ENCODE results near the gene CGB2. TPM values are rescaled to one million over a fixed set of nuclear protein-coding genes. Genes with fewer than 3 reads are reported as not detected.

CGB2 gene
- total RNA-seq, 4 donors from 2014 or later, result not detected

GRCh38 chr19:48999481-49000325 is 32.0 kb upstream of the CGB2 start:
- no peaks in the 10 kb centered on the region for H3K9me3 ChIP-seq
- TF ChIP-seq POLR2A (IDR thresholded peaks at IDR 0.05), result no peak
- peak; percentile 18 to 67 (median 64) for TF ChIP-seq CTCF (IDR thresholded peaks at IDR 0.05)
- peak; percentile 41 to 84 (median 79) for DNase-seq

GRCh38 chr19:49004133-49004532 is 27.6 kb upstream of the CGB2 start:
- no peaks in the 10 kb centered on the region for H3K9me3 ChIP-seq
- H3K27me3 ChIP-seq, result no peaks in the 10 kb centered on the region
- no peaks in the 10 kb centered on the region for H3K4me1 ChIP-seq
- TF ChIP-seq POLR2A (IDR thresholded peaks at IDR 0.05) (no peak), CTCF (IDR thresholded peaks at IDR 0.05) (no peak)
- H3K36me3 ChIP-seq, result peaks cover 0 to 51% (median 0%) of the 10 kb centered on the region in 3 donors
- no peak overlapping the region for H3K4me3 ChIP-seq
- H3K27ac ChIP-seq, result no peak overlapping the region
- DNase-seq, result no peak

More at GRCh38 chr19:48999481-49000325, 32.0 kb upstream of the CGB2 start:
- Histone ChIP-seq H3K27me3 (no peaks in the 10 kb centered on the region), H3K4me3 (no peak overlapping the region), H3K4me1 (peaks cover 0 to 4% (median 0%) of the 10 kb centered on the region in 4 donors), H3K27ac (no peak overlapping the region), H3K36me3 (peaks cover 0 to 20% (median 0%) of the 10 kb centered on the region in 3 donors)

- H3K27me3 ChIP-seq, result no peaks in the 10 kb centered on the region
- DNase-seq, result no peak
- H3K4me3 ChIP-seq, result no peak overlapping the region
- TF ChIP-seq CTCF (IDR thresholded peaks at IDR 0.05), result no peak
- TF ChIP-seq POLR2A (IDR thresholded peaks at IDR 0.05), result no peak
- no peak overlapping the region for H3K27ac ChIP-seq
- H3K9me3 ChIP-seq, result no peaks in the 10 kb centered on the region
- peaks cover 0 to 58% (median 0%) of the 10 kb centered on the region in 3 donors for H3K36me3 ChIP-seq
- H3K4me1 ChIP-seq, result no peaks in the 10 kb centered on the region
These were observed 26.6 kb upstream of the CGB2 start for GRCh38 chr19:49004964-49005614.

- Histone ChIP-seq H3K4me3 (no peak overlapping the region), H3K36me3 (peaks cover 0 to 76% (median 0%) of the 10 kb centered on the region in 3 donors), H3K9me3 (no peaks in the 10 kb centered on the region), H3K27me3 (no peaks in the 10 kb centered on the region), H3K27ac (no peak overlapping the region), H3K4me1 (no peaks in the 10 kb centered on the region)
- DNase-seq, result no peak
- TF ChIP-seq CTCF (IDR thresholded peaks at IDR 0.05), result no peak
These were observed 24.8 kb upstream of the CGB2 start for GRCh38 chr19:49006905-49007304.

- Histone ChIP-seq H3K4me3 (no peak overlapping the region), H3K36me3 (peaks cover 0 to 60% (median 0%) of the 10 kb centered on the region in 3 donors), H3K27ac (no peak overlapping the region), H3K9me3 (no peaks in the 10 kb centered on the region), H3K27me3 (no peaks in the 10 kb centered on the region), H3K4me1 (no peaks in the 10 kb centered on the region)
- no peak for TF ChIP-seq CTCF (IDR thresholded peaks at IDR 0.05)
- TF ChIP-seq POLR2A (IDR thresholded peaks at IDR 0.05), result no peak
- no peak for DNase-seq
These were observed 21.9 kb upstream of the CGB2 start for GRCh38 chr19:49009828-49010227.
